GM19099 (cell line): ENCODE data around the gene BTBD7.

Experiments
- POLR2A ChIP-seq: IDR thresholded peaks from 3 replicates; pipeline ENCODE4 v1.6.1; 2011; ENCODE audit warnings: low read depth; ENCODE audit not compliant: insufficient read length; ENCODE audit errors: extremely low read depth

BTBD7 gene

GRCh38 chr14:93245764-93246420 lies 86.9 kb downstream of the BTBD7 start:
- TF ChIP-seq POLR2A = no peak

GRCh38 chr14:93240678-93241000 lies 92.2 kb downstream of the BTBD7 start:
- no peak for TF ChIP-seq POLR2A

GRCh38 chr14:93239869-93240677 lies 92.8 kb downstream of the BTBD7 start:
- TF ChIP-seq POLR2A = no peak

- no peak for TF ChIP-seq POLR2A
Measured at GRCh38 chr14:93234798-93235197, 98.0 kb downstream of the BTBD7 start.

- TF ChIP-seq POLR2A = no peak
Measured at GRCh38 chr14:93232159-93232558, 100.7 kb downstream of the BTBD7 start.

DNA sequence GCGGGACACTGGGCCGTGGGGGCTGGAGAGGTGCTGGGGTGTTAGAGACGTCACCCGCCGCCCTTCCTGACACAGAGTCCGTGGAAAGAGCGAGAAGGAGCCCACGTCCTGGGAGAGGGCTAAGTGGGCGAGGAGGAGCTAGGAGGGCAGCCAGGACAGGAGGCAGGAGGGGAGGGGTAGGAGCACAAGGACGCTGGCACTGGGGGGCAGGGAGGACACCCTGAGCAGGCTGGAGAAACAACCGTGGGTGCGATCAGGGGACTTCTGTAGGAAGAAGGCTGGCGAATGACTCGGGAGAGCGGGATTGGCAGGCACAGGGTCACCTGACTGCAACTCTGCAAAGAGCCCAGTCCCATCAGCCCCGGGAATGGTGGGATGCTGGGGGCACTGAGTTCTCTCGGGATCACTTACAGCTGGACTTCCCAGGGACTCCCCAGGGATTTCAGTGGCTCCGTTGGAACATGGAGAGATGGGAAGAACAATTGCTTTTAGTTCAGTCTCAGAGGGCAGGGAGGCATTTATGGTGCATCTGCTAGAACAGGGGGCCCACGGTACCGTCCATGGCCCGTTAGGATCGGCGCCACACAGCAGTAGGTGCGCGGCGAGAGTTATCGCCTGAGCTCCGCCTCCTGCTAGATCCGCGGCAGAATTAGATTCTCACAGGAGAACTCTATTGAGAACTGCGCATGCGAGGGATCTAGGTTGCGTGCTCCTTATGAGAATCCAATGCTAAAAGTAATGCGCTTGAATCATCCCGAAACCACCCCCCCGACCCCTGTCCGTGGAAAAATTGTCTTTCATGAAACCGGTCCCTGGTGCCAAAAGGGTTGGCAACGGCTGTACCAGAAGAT lies 101.5 kb downstream of the BTBD7 start:
- TF ChIP-seq POLR2A = no peak

DNA sequence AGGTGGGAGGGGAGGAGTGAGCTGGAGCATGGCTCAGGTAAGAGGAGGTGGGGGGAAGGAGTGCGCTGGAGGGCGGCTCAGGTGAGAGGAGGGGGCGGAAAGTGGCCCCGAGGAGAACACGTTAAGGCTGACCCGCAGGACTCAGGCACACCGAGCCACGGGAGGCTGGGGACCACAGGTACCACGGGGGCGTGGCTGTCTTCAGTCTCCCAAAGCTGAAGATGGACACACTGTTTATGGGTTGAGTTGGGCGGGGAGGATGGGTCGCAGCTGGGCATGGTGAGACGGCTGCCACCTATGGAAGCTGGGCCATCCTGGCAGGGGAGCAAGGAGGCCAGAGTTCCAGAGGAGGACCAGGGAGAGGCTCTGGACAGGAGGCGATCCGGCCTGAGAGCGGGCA lies 102.3 kb downstream of the BTBD7 start:
- no peak for TF ChIP-seq POLR2A

DNA sequence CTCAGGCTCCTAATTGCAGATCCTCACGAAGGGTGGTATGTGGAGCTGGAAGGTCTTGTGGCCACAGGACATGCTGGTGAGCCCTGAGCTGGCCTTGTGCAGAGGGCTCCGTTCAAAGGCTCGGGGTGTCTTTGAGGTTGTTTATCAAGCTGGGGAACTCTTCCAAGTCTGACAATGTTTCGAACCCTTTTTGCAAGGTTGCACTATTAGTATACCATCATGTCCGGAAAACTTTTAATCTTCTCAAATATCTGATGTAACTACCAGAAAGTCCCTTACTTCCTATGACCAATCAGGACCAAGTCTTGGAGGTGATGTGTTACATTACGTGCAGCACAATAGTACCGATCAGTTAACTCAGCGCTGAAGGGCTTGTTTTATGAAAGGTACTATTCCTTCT lies 104.3 kb downstream of the BTBD7 start:
- TF ChIP-seq POLR2A = no peak

GRCh38 chr14:93223565-93223964 lies 109.3 kb downstream of the BTBD7 start:
- TF ChIP-seq POLR2A = no peak

- TF ChIP-seq POLR2A = no peak
Measured at GRCh38 chr14:93220509-93220908, 112.3 kb downstream of the BTBD7 start.

DNA sequence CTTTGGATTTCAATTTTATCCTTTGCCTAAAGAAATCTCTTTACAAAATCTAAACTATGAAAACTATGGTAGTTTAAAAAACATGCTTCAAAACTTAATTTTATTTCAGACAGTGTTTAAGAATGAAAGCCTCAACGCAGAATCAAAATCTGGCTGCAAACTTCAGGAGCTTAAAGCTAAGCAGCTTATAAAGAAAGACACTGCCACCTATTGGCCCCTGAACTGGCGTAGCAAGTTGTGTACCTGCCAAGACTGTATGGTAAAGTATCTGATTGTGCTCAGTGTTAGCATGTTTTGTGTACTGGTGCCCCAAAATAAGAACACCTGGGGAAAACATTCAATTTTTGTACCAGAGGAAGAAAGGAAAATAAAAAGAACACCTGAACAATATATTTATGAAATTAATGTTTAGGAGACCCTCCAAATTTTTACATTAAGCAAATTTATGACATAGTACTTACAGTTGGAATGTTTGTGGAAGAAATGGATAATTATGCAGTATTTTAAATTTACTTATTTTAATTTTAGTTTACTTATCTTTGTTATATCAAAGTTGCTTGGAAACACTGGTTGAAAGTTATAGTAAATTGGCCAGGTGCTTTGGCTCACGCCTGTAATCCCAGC lies 113.6 kb downstream of the BTBD7 start:
- TF ChIP-seq POLR2A = no peak

DNA sequence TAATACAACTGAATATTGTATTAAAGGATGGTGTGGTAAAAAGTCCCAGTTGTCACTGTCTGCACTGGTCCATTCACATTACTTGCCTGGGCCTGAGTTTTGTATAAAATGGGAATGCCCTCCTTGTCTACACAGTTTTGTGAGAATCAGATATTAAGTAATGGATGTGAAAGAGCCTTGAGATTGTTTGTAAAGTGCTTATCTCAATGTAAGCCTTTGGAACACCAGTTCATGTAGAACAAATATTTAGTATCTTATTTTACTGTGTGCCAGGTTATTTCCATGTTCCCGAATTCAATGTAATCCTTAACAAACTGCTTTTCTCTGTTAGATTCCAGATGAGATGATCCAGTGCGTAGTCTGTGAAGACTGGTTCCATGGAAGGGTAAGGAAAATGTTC lies 118.2 kb downstream of the BTBD7 start:
- TF ChIP-seq POLR2A = no peak

- TF ChIP-seq POLR2A = no peak
Measured at GRCh38 chr14:93212432-93212831, 120.4 kb downstream of the BTBD7 start.

DNA sequence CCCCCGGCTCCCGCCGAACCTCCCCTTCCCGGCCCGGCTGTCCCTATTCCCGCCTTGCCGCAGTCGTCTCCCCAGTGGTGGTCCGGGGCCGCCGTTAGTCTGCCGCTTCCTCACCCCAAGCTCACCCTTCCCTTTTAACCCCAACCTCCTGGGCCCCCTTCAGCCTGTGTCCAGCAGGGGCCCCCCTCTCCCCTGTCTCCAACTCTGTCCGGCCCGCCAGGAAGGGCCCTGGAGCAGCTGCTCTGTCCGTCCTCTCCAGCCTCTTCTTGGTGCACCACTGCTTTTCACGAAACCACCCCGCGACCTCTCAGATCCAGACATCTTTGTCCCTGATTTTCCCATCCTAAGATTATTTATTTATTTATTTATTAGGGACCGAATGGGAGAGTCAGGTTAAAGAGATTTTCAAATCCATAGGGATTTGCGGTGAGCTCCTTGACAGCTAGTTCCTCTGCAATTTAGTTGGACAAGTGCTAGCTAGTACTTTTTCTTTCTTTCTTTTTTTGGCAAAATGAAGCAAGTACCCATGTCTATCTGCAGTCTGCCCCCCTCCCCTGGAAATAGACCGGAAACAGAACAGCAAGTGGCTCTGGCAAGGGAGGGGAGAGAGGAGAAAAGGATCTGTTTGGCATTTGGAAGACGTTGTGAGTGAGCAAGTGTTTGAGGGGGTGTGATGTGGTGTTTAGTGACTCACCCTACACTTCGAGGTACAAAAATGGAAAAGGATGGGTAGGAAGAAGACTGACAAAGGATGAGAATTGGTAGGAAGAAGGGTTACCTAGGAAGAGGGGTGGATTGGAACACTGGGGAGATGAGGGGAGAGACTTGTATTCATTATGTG lies 125.1 kb downstream of the BTBD7 start:
- no peak for TF ChIP-seq POLR2A

DNA sequence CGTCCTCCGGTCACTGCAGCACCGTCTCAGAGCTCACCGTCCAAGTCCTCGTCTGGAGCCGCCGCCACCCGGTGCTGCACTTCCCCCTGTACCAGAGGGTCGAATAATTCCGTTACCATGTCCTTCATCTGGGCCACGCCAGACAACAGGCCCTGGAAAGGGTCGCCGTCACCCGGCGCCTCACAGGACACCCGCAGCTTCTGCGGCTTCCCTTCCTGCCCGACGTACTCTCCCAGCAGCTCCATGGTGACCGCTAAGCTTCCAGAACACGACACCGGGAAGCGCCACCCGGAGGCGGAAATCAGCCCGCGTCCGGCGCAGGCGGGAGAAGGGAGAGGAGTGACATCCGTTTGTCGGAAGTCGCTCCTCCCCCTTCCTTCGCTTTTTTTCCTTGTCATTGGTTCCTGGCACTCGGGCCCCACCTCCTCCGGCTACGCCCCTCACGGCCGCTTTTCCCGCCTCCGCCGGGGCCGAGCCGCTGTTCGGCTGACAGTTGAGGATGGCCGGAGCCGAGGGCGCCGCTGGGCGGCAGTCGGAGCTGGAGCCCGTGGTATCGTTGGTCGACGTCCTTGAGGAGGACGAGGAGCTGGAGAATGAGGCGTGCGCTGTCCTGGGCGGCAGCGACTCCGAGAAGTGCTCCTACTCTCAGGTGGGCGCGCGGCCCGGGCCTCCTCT lies 125.9 kb downstream of the BTBD7 start, which contains the start of the genes GON7 and UBR7:
Gene GON7, minus strand, starts transcription at position 273 of the 675 bp plus-strand sequence. Its CDS starts 28 bp downstream, at position 245.
Gene UBR7, plus strand, starts transcription at position 464 of the 675 bp plus-strand sequence. Its CDS starts 36 bp downstream, at position 500.
- TF ChIP-seq POLR2A = peak; percentile 88
